ENCODE results near the gene TPK1.
A peak's percentile ranks its signal among the peaks of the same experiment; 100 is the strongest.

The TPK1 gene

GRCh38 chr7:144531181-144531580 lies 304.7 kb downstream of the TPK1 start:
- DNase-seq (ENCODE audit: low spot score), result no peak

- no peak for DNase-seq (ENCODE audit: low spot score)
Measured at GRCh38 chr7:144529269-144529926, 306.5 kb downstream of the TPK1 start.

GRCh38 chr7:144528536-144529045 lies 307.3 kb downstream of the TPK1 start:
- no peak for DNase-seq (ENCODE audit: low spot score)

GRCh38 chr7:144527051-144527471 lies 308.8 kb downstream of the TPK1 start:
- DNase-seq (ENCODE audit: low spot score), result no peak

GRCh38 chr7:144525956-144526355 lies 309.9 kb downstream of the TPK1 start:
- no peak for DNase-seq (ENCODE audit: low spot score)

- no peak for DNase-seq (ENCODE audit: low spot score)
Measured at GRCh38 chr7:144524271-144524670, 311.6 kb downstream of the TPK1 start.

GRCh38 chr7:144523621-144524020 lies 312.2 kb downstream of the TPK1 start:
- DNase-seq (ENCODE audit: low spot score), result no peak

GRCh38 chr7:144519925-144520324 lies 315.9 kb downstream of the TPK1 start:
- DNase-seq (ENCODE audit: low spot score), result no peak

- DNase-seq (ENCODE audit: low spot score), result no peak
Measured at GRCh38 chr7:144518360-144518759, 317.5 kb downstream of the TPK1 start.

GRCh38 chr7:144517749-144518148 lies 318.1 kb downstream of the TPK1 start:
- no peak for DNase-seq (ENCODE audit: low spot score)

- no peak for DNase-seq (ENCODE audit: low spot score)
Measured at GRCh38 chr7:144516729-144517525, 318.9 kb downstream of the TPK1 start.

GRCh38 chr7:144513334-144513733 lies 322.5 kb downstream of the TPK1 start:
- peak; percentile 37 for DNase-seq (ENCODE audit: low spot score)

GRCh38 chr7:144510621-144511020 lies 325.2 kb downstream of the TPK1 start:
- DNase-seq (ENCODE audit: low spot score), result no peak

- no peak for DNase-seq (ENCODE audit: low spot score)
Measured at GRCh38 chr7:144508702-144509101, 327.2 kb downstream of the TPK1 start.

GRCh38 chr7:144503215-144503614 lies 332.6 kb downstream of the TPK1 start:
- no peak for DNase-seq (ENCODE audit: low spot score)

- DNase-seq (ENCODE audit: low spot score), result no peak
Measured at GRCh38 chr7:144500225-144500624, 335.6 kb downstream of the TPK1 start.

- no peak for DNase-seq (ENCODE audit: low spot score)
Measured at GRCh38 chr7:144497282-144497681, 338.6 kb downstream of the TPK1 start.

GRCh38 chr7:144494355-144494754 lies 341.5 kb downstream of the TPK1 start:
- DNase-seq (ENCODE audit: low spot score), result no peak

- DNase-seq (ENCODE audit: low spot score), result peak; percentile 4
Measured at GRCh38 chr7:144489504-144489903, 346.3 kb downstream of the TPK1 start.

GRCh38 chr7:144488977-144489376 lies 346.9 kb downstream of the TPK1 start:
- no peak for DNase-seq (ENCODE audit: low spot score)

GRCh38 chr7:144487901-144488300 lies 348.0 kb downstream of the TPK1 start:
- DNase-seq (ENCODE audit: low spot score), result no peak

GRCh38 chr7:144484445-144484844 lies 351.4 kb downstream of the TPK1 start:
- no peak for DNase-seq (ENCODE audit: low spot score)

GRCh38 chr7:144483189-144483588 lies 352.7 kb downstream of the TPK1 start:
- DNase-seq (ENCODE audit: low spot score), result no peak

Measured in SK-N-DZ (cell line).